Neural progenitor cell (in vitro differentiated cells): ENCODE data around the gene C16orf54. TPM values are rescaled to one million over a fixed set of nuclear protein-coding genes. Genes with fewer than 3 reads are reported as not detected.

Experiments used
- DNase-seq: peaks from one replicate; pipeline ENCODE4 v3.0.0-alpha.2; 2016; ENCODE audit warnings: low spot score
- H2AFZ ChIP-seq: fragments of 200-600 bp; sonication (generic); replicated peaks from 2 replicates; pipeline ENCODE4 v1.6.1; 2016; ENCODE audit warnings: antibody characterized with exemption
- H3F3A ChIP-seq: fragments of 200-600 bp; sonication (generic); 2 replicates; pipeline ENCODE4 v1.6.1; 2016; ENCODE audit warnings: antibody characterized with exemption, low read depth
- H3K27ac ChIP-seq: fragments of 200-600 bp; sonication (generic); 2 replicates; pipeline ENCODE4 v1.5.1; 2016; ENCODE audit warnings: mild to moderate bottlenecking
- H3K27me3 ChIP-seq: fragments of 200-600 bp; sonication (generic); 2 replicates; pipeline ENCODE4 v1.6.1; 2016; ENCODE audit warnings: mild to moderate bottlenecking, moderate library complexity
- H3K36me3 ChIP-seq: fragments of 200-600 bp; sonication (generic); 2 replicates; pipeline ENCODE4 v1.5.1; 2016
- H3K4me1 ChIP-seq: fragments of 200-600 bp; sonication (generic); 2 replicates; pipeline ENCODE4 v1.6.1; 2016; ENCODE audit warnings: mixed run types
- H3K4me2 ChIP-seq: fragments of 200-600 bp; sonication (generic); 2 replicates; pipeline ENCODE4 v1.6.1; 2016
- H3K4me3 ChIP-seq: fragments of 200-600 bp; sonication (generic); 2 replicates; pipeline ENCODE4 v1.5.1; 2016
- H3K79me2 ChIP-seq: fragments of 200-600 bp; sonication (generic); 2 replicates; pipeline ENCODE4 v1.6.1; 2016; ENCODE audit warnings: low read depth
- H3K9ac ChIP-seq: fragments of 200-600 bp; sonication (generic); 2 replicates; pipeline ENCODE4 v1.6.1; 2016
- H3K9me3 ChIP-seq: fragments of 200-600 bp; sonication (generic); 2 replicates; pipeline ENCODE4 v1.5.1; 2016; ENCODE audit warnings: low read depth
- H4K20me1 ChIP-seq: fragments of 200-600 bp; sonication (generic); 2 replicates; pipeline ENCODE4 v1.6.1; 2016; ENCODE audit warnings: low read depth
- H3K27ac Mint-ChIP-seq: 3 replicates; pipeline ENCODE4 v1.8.0; 2021; ENCODE audit warnings: mixed read lengths
- H3K27me3 Mint-ChIP-seq: 2 replicates; pipeline ENCODE4 v1.8.0; 2022; ENCODE audit warnings: low read depth, mild to moderate bottlenecking, inconsistent platforms, moderate library complexity, mixed read lengths; ENCODE audit not compliant: insufficient read depth
- H3K36me3 Mint-ChIP-seq: 3 replicates; pipeline ENCODE4 v1.8.0; 2021; ENCODE audit warnings: mixed read lengths
- H3K4me1 Mint-ChIP-seq: 3 replicates; pipeline ENCODE4 v1.8.0; 2021; ENCODE audit warnings: mixed read lengths
- H3K4me3 Mint-ChIP-seq: 3 replicates; pipeline ENCODE4 v1.8.0; 2021; ENCODE audit warnings: mild to moderate bottlenecking, moderate library complexity, mixed read lengths
- H3K9me3 Mint-ChIP-seq: 3 replicates; pipeline ENCODE4 v1.8.0; 2020; ENCODE audit warnings: mixed read lengths
- CTCF ChIP-seq: fragments of 200-600 bp; sonication (generic); IDR thresholded peaks from 2 replicates; pipeline ENCODE4 v1.5.1; 2017; ENCODE audit warnings: antibody characterized with exemption, mild to moderate bottlenecking
- EZH2 ChIP-seq: fragments of 200-600 bp; sonication (generic); IDR thresholded peaks from 2 replicates; pipeline ENCODE4 v1.6.1; 2017; ENCODE audit warnings: antibody characterized with exemption, mild to moderate bottlenecking, moderate library complexity
- EZH2phosphoT487 ChIP-seq: fragments of 200-600 bp; sonication (generic); IDR thresholded peaks from 2 replicates; pipeline ENCODE4 v1.6.1; 2017; ENCODE audit warnings: antibody characterized with exemption
- total RNA-seq: library from RNA; depleted of rRNA; stranded (reverse); fragments of >200 nt; gene quantifications from 2 replicates; pipeline ENCODE4 v1.2.3, GENCODE V29; 2015; ENCODE audit warnings: low replicate concordance

The C16orf54 gene
- total RNA-seq, 1 donor from 2014 or later: not detected

- no peak overlapping the region for H3K27ac Mint-ChIP-seq
- no peaks in the 10 kb centered on the region for H3F3A ChIP-seq
- no peak for TF ChIP-seq EZH2
- no peak for TF ChIP-seq CTCF
- TF ChIP-seq EZH2phosphoT487: no peak
- H3K4me2 ChIP-seq: no peak overlapping the region
- H2AFZ ChIP-seq: no peak overlapping the region
- no peaks in the 10 kb centered on the region for H3K27me3 ChIP-seq
- DNase-seq: no peak
- H3K4me1 Mint-ChIP-seq: peaks cover 3% of the 10 kb centered on the region
- H3K27me3 Mint-ChIP-seq: peaks cover 15% of the 10 kb centered on the region
- no peaks in the 10 kb centered on the region for H3K79me2 ChIP-seq
- H3K9ac ChIP-seq: no peak overlapping the region
- H3K36me3 ChIP-seq: no peaks in the 10 kb centered on the region
- no peak overlapping the region for H3K27ac ChIP-seq
- H3K4me3 Mint-ChIP-seq: no peak overlapping the region
- H3K36me3 Mint-ChIP-seq: no peaks in the 10 kb centered on the region
- H3K9me3 ChIP-seq: no peaks in the 10 kb centered on the region
- H4K20me1 ChIP-seq: no peaks in the 10 kb centered on the region
- H3K4me1 ChIP-seq: no peaks in the 10 kb centered on the region
- no peaks in the 10 kb centered on the region for H3K9me3 Mint-ChIP-seq
- H3K4me3 ChIP-seq: no peak overlapping the region
Measured at GRCh38 chr16:29738514-29738913, 7.3 kb downstream of the C16orf54 start.

GRCh38 chr16:29737713-29738112 lies 8.1 kb downstream of the C16orf54 start:
- no peak overlapping the region for H3K4me3 Mint-ChIP-seq
- Histone ChIP-seq H3K79me2 (no peaks in the 10 kb centered on the region), H3K9me3 (no peaks in the 10 kb centered on the region), H3K36me3 (no peaks in the 10 kb centered on the region), H3K9ac (no peak overlapping the region), H2AFZ (no peak overlapping the region), H4K20me1 (no peaks in the 10 kb centered on the region), H3K27me3 (no peaks in the 10 kb centered on the region), H3K4me1 (no peaks in the 10 kb centered on the region), H3K27ac (no peak overlapping the region), H3K4me3 (no peak overlapping the region), H3K4me2 (no peak overlapping the region), H3F3A (no peaks in the 10 kb centered on the region)
- DNase-seq: no peak
- H3K27me3 Mint-ChIP-seq: peaks cover 14% of the 10 kb centered on the region
- H3K36me3 Mint-ChIP-seq: no peaks in the 10 kb centered on the region
- H3K9me3 Mint-ChIP-seq: no peaks in the 10 kb centered on the region
- TF ChIP-seq CTCF (no peak), EZH2phosphoT487 (no peak), EZH2 (no peak)
- no peak overlapping the region for H3K27ac Mint-ChIP-seq
- peaks cover 3% of the 10 kb centered on the region for H3K4me1 Mint-ChIP-seq

GRCh38 chr16:29736764-29737163 lies 9.0 kb downstream of the C16orf54 start:
- no peaks in the 10 kb centered on the region for H3K4me1 ChIP-seq
- Mint-ChIP-seq H3K36me3 (no peaks in the 10 kb centered on the region), H3K27me3 (peaks cover 14% of the 10 kb centered on the region), H3K4me3 (no peak overlapping the region), H3K27ac (no peak overlapping the region), H3K4me1 (peaks cover 3% of the 10 kb centered on the region), H3K9me3 (no peaks in the 10 kb centered on the region)
- no peak overlapping the region for H2AFZ ChIP-seq
- H3K9me3 ChIP-seq: no peaks in the 10 kb centered on the region
- no peaks in the 10 kb centered on the region for H3K79me2 ChIP-seq
- TF ChIP-seq EZH2 (no peak), EZH2phosphoT487 (no peak), CTCF (no peak)
- H3K27me3 ChIP-seq: no peaks in the 10 kb centered on the region
- H3K36me3 ChIP-seq: no peaks in the 10 kb centered on the region
- no peaks in the 10 kb centered on the region for H3F3A ChIP-seq
- DNase-seq: no peak
- H3K27ac ChIP-seq: no peak overlapping the region
- H3K4me3 ChIP-seq: no peak overlapping the region
- no peak overlapping the region for H3K4me2 ChIP-seq
- no peaks in the 10 kb centered on the region for H4K20me1 ChIP-seq
- H3K9ac ChIP-seq: no peak overlapping the region
